HG03439 (cell line): ENCODE results near the gene EGR4.

Experiments used
- ATAC-seq: cut with Tn5 transposase; IDR thresholded peaks from one replicate; pipeline ENCODE4 v1.9.1; 2021; ENCODE audit warnings: mild to moderate bottlenecking, moderate library complexity; ENCODE audit not compliant: unreplicated experiment

EGR4 gene

DNA sequence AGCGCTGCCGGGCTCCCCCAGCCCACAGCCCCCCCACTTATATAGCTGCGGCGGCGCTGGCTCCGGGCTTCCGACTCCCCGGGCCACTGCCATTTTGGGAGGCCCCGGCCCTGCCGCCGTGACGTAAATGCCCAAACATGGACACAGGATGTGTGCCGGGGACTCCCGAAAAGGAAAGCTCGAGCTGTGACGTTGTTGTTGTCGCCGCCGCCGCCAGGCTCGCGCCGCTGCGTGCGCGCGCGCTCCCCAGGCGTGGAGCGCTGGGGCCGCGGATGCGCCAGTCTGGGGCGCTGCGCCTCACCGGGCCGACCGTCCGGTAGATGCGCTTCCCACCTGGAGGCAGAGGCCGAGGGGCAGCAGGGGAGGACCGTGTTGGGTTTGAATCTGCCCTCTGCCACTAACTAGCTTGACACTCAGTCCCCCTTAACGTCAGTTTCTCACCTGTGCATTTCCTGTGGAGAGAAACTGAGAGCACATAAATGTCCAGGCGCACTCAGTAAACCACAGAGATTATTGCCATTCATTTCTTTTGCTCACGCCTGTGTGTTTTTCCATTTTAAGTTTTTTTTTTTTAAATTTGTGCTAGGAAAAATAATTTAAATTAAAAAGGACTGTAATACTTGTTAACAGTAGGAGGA is at the start of gene EGR4:
EGR4 (minus strand) TSS at position 15 of the 638 bp plus-strand sequence. CDS start 231 bp downstream, outside the sequence.
- peak; percentile 88 for ATAC-seq

DNA sequence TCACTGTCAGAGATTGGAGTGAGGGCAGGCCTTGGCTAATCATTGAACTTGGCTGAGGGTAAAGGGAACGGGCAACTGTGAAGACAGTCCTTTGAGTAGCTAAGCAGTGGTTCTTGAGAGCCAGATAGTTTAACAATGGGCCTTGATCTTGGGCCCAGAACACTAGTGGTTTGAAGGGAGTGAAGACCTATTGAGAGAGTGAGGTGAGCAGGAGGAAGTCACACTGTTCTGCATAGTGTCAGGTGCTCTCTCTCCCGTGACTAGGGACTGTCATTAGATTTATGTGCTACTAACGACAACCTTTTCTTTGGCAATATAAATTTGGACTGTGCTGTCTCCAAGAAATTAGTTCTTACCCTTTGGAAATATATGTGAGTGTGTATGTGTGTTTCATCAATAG is 47.7 kb upstream of the EGR4 start:
- ATAC-seq, result no peak

DNA sequence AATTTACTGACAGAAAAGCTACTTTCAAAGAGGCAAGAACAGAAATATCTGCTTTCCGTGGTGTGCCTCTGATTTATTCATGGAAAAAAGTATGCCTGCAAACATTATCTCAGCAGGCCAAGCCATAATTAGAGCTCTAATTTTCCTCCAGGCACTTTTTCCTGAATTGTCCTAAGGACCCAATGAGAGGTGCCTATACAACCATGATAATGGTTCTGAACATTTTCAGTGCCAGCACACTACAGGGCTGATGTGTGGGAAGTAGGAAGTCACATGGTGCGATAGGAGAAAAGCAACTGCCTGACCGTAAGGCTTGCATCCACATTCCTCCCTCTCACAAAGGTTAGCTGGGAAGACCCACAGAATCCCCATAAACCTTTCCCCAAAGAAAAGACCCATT is 45.9 kb upstream of the EGR4 start:
- ATAC-seq, result no peak

DNA sequence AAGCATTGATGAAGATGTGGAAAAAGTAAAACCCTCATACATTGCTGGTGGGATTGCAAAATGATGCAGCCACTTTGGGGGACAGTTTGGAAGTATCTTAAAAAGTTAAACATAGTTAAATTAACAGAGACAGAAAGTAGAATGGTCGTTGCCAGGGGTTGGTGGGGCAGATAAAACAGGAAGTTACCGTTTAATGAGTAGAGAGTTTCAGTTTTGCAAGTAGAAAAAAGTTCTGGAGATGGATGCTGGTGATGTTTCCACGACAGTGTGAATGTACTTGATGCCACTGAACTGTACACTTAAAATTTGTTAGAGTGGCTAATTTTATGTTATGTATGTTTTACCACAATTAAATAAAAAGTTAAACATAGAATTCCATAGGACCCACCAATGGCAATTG is 44.5 kb upstream of the EGR4 start:
- no peak for ATAC-seq

DNA sequence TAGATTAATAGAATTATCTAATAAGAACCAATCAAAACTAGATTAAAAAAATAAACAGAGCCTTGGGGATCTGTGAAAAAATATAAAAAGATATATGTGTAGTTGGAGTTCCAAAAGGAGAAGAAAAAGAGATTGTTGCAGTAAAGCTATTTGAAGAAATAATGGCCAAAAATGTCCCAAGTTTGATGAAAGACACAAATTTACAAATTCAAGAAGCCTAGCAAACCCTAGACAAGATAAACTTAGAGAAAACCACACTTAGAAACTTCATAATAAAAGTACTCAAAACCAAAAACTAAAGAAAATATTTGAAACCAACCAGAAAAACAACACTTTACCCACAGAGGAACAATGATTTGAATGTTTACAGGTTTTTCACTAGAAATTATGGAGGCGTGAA is 41.3 kb upstream of the EGR4 start:
- ATAC-seq, result no peak

DNA sequence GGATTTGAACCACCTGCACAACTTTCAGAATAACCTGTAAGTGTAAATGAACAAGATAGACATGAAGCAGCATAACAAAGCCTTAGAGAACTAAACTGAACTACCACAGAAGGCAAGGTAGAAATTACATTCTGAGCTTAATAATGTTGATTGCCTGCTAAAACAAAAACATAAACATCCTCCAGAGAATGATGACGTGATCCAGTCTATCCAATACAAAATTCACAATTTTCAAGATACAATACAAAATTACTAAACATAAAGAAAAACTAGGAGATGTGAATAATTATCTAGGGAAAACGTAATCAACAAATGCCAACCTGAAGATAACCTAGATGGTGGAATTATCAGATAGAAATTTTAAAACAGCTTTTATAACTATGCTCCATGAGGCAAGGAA is 40.7 kb upstream of the EGR4 start:
- ATAC-seq, result no peak

DNA sequence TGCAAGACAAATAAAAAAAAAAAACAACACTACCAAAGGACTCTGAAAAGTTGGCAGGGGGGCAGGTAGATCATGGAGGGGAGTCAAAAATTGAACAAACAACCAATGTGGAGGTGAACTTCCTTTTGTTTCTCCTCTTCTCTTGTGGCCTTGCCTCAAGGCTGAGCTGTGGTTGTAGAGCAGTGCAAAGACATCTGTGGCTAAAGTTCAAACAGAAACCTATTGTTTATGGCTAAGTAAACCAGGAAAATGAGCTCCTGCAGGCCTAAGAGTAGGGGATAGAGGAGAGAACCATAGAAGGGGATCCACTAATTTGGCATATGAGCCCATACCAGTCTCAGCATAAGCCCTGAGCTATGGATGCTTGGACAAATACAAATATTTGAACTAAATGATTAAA is 40.2 kb upstream of the EGR4 start:
- no peak for ATAC-seq

DNA sequence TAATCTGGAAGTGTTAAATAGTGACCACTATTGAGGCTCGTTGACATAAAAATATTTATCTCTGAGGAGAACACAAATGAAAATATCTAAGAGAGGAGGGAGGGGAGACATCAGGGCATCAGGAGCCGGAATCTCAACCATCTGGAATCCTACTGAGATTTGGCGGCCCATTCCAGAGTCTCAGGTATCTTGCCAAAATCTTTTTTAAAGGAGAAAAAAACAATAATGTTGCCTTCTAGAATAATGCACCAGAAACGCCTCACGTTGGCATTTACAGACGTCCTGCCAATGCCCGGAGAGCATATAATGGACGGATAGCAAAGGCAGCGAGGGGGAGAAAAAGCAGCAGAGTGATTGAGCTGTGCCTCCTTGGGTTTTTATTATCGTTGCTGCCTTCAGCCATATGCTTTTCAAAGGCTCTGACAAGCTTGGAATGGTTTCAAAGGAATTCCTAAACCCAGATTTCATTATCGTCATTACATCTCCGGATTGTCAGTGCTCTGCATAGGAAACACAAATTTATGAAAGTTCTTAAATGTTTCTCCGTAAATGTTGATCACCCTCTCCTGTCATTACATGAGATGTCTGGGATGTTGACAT is 30.9 kb upstream of the EGR4 start:
- ATAC-seq, result no peak

DNA sequence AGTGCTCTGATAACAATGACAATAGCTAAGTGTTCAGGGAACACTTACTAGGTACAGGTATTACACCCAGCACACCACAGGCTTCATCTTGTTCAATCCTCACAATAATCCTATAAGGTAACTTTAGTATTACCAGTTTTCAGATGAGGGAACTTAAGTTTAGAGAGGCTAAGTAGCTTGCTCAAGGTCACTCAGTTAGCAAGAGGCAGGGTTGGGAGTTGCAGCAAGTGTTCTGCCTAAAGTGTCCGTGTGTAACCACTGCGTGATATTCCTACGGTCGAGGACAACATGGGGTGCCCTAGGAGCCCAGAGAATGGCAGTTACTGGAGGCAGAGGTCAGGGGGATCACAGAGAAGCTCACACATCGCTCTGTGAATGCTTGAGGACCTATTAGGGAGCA is 30.2 kb upstream of the EGR4 start:
- no peak for ATAC-seq

DNA sequence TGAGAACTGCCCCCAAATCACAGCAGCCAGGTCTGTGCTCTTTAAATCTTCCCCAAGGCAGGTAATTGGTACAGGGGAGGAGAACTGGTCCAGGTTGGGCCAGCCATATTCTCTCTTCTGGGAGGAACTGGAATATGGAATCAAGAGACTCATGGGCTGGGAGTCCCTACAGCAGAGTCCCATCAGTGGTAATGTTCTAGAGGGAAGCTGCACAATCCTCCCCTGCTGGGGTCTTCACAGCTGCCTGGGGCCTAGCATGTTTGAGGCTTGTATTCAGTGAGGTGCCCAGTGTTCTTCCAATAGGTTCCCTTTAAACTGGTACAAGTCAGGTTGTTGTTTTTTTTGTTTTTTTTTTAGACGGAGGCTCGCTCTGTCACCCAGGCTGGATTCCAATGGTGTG is 21.1 kb upstream of the EGR4 start:
- no peak for ATAC-seq

DNA sequence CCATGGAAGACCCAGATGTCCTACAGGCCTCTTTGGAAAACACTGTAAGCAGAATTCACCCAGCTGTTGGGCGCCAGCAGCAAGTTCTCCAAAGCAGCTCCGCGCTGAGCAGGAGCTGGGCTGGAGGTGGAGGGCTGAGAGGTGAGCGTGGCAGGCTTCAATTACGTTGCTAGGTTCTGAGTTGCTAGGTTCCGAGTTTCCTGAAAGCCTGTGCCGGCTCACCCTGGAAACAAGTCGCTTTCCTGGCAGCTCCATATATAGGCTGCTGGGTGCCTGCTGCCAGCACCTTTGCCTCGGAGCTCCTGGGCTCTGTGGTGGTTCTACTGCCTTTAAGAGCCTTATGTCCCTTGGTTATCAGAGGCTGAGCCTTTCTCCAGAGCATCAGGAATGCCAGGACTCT is 14.4 kb upstream of the EGR4 start:
- no peak for ATAC-seq

DNA sequence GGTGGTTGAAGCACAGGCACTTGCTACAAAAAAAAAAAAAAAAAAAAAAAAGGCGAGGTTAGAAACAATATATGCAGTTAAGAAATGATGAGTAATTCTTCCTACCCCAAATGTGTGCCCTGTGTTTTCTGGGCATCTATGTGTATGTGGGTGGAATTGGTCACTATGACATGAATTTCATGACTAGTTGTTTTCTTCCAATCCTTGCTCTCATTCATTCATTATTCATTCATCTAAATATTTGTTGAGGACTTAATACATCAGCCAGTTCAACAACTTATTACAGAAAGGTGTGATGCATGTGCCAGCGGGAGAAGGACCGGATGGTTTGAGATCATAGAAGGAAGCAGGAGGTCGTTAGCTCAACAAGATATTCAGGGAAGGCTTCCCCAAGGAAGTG is 8.3 kb upstream of the EGR4 start:
- no peak for ATAC-seq

DNA sequence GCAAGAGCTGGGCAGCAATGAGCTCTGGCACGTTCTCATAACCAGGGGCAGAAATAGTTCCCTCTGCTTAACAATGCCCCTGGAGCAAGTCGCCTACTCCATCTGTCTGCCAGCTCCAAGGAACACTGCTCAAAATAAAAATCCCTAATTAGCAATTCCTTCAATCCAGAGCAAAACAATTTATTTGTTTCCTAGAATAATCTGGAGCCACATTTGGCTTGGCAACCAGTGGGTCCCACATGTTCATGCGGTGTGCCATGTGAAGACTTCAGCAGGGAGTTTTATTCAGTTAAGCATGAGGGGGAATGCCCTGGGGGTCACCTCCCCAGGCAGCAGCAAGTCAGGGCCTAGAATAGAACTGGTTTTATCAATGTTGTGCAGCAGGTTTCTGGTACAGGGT is 7.6 kb upstream of the EGR4 start:
- no peak for ATAC-seq

DNA sequence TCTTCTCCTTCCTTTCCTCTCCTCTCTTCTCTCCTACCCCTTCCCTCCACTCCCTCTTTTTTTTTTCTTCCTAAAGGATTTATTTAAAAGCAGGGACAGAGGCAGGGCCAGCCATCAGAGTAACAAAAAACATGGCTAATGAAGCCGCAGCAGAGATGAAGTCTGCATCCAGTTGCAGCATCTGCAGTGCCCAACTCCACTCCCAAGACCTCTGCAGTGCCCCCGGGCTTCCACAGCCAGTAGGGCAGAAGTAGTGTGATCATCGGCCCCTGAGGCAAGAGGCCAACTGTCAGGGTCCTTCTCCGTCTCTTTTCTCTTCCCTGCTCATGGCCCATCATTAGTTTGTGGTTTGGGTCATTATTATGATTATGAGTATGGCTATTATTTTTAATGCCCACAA is 4.2 kb upstream of the EGR4 start:
- ATAC-seq, result no peak

DNA sequence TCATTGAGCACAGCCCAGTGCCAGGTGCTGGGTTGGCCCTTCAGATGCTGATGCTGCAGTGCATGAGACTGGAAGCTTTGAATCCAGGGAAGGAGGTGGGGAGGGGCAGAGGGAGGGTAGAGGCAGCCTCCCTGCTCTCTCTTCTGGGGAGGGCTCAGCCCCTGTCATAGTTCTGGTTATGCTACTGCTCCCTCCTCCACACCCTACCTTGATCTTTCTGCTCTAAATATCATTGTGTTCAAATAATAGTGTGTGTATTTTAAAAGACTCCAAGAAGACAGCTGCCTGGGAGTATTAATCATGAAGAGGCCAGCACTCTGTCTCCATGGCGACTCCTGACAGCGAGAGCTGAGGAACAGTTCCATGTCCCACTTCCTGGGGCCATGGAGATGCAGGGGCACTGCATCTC is 3.8 kb upstream of the EGR4 start:
- no peak for ATAC-seq

DNA sequence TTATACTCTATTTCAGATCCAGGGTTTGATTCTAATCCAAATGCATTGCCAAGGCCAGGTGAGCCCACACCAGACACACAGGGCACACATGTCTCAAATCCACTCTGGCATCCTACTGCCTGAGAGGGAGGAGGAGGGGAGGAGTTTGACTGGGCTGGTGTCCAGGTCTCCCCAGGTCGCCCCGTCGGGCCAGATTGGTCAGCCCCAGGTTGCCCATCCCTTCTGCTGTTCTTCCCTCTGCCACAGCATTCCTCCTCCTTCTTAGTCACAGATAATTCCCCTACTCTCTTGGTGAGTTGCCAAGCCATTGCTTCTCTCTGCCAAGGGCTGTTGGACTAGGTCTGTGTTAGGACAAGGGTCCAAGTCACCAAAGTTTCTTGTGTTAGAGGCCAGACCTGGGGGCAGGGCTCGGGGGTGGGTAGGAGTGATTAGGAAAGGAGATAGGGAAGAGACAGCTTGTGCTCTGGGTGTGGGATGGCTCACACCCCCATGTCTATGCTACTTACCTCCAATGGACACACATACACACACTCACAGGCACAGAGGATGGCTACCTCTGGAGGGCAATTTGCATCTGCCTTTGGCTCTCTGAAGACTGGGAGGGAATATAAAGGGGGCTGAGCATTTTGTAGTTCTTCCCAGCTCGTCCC is 2.5 kb upstream of the EGR4 start:
- ATAC-seq, result no peak

DNA sequence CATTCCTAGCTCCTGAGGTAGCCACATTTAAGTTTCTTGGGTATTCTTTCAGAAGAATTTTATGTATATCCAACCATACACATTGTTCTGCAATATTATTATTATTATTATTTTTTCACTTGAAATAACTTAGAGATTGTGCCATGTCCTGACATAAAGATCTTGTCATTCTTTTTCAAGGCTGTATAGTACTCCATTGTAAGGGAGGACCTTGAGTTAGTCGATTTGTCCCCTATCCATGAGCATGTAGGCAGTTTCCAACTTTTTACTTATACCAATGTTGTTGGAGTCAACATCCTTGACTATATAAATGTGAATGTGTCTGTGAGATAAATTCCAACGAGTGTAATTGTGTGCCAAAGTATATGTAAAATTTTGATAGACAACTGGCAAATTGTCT is 891 bp upstream of the EGR4 start:
- ATAC-seq, result no peak

DNA sequence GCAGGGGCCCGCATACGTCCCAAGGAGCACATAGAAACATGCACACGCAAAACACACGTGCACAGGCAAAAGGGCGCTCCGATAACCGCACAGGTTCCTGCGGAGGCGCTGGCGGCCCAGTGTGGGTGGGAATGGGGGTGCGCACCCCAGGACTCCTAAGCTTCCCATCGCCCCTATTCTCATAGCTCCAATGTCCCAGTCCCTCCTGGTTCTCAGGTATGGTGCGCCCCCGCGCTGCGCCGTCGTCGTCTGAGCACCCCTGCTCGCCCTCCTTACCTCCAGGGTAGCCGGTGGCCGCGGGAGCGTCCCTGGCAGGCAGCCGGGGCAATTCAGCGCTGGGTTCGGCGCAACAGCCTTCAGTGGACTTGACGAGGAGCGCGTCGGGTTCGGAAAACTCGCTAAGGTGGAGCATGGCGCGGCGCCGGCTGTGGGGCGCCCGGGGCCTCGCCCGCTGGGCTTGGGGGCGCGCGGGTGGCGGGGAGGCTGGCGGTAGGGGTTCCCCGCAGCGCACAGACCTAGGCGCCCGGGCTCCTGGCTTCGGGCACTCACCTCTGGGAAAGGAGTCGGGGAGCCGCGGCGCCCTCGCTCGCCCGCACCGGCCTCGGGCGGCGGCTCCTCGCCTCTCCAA is 328 bp downstream of the EGR4 start:
- peak; percentile 2 for ATAC-seq

DNA sequence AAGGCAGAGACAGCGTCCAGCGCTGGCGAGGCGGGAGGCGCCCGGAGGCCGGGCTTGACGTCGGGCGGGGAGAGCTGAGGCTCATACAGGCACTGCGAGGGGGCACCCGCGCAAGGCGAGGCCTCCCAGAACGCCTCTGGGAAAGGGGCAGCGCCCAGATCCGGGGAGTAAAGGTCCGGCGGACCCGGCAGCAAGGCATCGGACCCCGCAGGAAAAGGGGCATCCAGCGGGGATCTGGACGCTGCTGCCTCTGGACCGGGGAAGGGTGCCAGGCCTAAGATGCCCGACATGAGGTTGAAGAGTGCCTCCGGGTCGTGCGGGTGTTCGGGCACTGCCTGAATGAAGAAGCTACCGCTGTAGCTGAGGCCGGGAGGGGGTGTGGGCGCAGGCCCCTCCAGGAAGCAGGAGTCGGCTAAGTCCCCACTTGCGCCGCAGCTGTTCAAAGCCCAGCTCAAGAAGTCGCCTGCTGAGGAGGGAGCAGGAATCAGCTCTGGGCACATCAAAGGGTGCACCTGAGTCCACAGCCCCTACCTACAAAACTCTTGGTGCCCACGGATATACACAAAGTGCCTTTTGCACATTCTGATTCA is 937 bp downstream of the EGR4 start:
- no peak for ATAC-seq

DNA sequence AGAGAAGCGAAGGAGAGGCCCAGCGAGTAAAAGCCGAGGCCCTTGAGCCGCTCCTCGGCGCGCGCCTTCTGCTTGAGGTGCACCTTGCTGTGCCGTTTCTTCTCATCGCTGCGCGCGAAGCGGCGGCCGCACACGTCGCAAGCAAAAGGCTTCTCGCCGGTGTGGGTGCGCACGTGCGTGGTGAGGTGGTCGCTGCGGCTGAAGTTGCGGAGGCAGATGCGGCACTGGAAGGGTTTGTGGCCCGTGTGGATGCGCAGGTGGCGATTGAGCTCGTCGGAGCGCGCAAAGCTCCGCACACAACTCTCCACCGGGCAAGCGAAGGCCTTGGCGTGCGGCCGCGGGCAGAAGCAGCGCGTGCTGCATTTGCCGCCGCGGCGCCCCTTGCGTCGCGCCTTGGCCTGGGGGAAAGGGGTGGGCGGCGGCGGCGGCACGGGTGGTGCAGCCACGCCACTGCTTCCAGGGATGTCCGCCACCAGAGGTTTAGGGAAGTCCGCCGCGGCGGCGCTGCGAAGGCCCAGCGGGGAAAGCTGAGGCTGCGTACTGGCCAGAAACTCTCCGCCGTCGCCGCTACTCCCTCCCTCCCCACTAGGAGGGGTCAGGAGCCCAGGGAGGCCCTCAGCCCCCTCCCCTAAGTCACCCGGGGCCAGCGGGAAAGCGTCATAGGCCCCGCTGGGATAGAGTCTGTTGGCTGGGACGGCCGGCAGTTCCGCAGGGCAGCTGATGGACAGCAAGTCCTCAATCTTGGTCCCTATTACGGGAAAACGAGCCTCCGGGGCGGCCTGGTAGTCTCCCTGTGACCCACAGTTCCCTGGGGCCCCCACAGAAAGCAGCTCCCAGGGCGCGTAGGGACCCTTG is 1.7 kb downstream of the EGR4 start:
- no peak for ATAC-seq

DNA sequence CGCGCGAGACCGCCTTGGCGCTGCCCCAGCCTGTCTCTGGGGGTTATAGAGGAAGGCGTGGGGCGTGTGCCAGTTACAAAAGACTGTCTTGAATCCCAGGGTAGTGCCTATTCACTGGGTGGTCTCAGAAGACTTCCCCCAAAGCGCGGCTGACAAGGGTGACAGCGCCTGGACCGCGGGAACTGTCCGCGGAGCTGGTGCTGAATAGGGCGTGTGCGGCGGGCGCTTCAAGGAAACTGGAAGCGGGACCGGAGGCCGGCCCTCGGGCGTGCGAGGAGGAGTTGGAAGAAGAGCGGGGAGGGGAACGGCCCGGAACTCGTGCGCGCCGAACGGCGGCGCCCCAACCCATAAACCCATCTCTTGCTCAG is 2.3 kb downstream of the EGR4 start:
- no peak for ATAC-seq
